ENCODE measurements around the gene CTNNAL1.

Gene CTNNAL1

GRCh38 chr9:108939975-108940374 lies 73.3 kb downstream of the CTNNAL1 start:
- Histone ChIP-seq H3K4me1 (no peaks in the 10 kb centered on the region), H3K27me3 (no peaks in the 10 kb centered on the region), H3K9me3 (no peaks in the 10 kb centered on the region), H3K36me3 (peaks cover 26% of the 10 kb centered on the region), H3K4me3 (ENCODE audit: low read depth, low read length) (no peak overlapping the region)
- TF ChIP-seq, protein P1, sequence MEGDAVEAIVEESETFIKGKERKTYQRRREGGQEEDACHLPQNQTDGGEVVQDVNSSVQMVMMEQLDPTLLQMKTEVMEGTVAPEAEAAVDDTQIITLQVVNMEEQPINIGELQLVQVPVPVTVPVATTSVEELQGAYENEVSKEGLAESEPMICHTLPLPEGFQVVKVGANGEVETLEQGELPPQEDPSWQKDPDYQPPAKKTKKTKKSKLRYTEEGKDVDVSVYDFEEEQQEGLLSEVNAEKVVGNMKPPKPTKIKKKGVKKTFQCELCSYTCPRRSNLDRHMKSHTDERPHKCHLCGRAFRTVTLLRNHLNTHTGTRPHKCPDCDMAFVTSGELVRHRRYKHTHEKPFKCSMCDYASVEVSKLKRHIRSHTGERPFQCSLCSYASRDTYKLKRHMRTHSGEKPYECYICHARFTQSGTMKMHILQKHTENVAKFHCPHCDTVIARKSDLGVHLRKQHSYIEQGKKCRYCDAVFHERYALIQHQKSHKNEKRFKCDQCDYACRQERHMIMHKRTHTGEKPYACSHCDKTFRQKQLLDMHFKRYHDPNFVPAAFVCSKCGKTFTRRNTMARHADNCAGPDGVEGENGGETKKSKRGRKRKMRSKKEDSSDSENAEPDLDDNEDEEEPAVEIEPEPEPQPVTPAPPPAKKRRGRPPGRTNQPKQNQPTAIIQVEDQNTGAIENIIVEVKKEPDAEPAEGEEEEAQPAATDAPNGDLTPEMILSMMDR (IDR thresholded peaks at IDR 0.05; ENCODE audit: low read depth, low read length) = no peak
- DNase-seq = no peak

DNA sequence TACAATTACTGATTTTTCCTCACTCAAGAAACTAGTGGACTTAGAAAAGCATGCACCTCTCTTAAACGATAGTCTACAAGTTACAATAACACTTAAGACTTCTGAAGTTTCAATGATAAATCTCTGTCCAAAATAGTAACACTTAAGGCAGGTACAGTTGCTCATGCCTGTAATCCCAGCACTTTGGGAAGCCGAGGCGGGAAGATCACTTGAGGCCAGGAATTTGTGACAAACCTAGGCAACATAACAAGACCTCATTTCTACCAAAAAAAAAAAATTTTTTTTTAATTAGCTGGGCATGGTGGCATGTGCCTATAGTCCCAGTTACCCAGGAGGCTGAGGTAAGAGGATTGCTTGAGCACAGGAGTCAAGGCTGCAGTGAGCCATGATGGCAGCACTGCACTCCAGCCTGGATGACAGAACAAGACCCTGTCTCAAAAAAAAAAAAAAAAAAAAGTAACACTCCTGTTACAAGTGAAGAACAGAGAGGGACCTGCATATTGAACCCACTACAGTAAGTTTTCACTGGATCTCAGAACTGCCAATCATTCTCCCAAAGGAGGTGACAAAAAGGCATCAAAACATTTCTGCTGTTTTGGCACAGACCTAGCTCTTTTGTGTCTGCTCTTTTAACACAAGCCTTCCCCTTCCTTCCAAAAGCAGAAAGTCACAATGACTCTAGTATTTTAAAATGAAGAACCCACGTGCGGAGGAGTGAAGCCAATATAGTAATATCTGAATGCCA lies 75.6 kb downstream of the CTNNAL1 start:
- TF ChIP-seq, protein P1 (IDR thresholded peaks at IDR 0.05; ENCODE audit: low read depth, low read length) = no peak
- Histone ChIP-seq H3K9me3 (no peaks in the 10 kb centered on the region), H3K27me3 (no peaks in the 10 kb centered on the region), H3K4me1 (no peaks in the 10 kb centered on the region), H3K36me3 (peaks cover 26% of the 10 kb centered on the region), H3K4me3 (ENCODE audit: low read depth, low read length) (no peak overlapping the region)
- DNase-seq = no peak

DNA sequence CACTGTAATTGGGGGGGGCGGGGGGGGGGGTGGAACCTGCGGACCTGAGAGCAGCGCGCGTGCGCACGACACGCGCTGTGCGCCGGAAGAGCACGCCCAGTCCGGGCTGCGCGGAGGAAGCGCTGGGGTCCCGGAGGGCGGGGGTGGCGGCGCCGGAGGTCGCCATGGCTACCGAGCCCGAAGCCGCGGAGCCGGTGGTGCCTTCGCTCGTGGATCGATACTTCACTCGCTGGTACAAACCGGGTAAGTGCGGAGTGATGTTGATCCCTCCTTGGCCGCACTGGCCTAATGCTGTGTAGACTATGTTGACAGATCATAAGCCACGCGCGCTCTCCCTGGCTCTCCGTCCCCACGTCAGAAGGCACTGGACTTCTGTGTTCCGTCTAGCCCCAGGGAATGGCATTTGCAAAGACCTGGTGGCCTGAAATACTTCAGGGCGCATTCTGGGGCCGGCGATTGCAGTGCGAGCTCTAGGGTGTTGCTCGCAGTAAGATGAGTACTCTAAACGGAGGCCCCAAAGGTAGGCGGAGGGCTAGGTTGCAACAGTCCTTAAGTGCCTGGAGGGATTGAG lies 78.9 kb downstream of the CTNNAL1 start, which contains the start of gene ABITRAM:
Gene ABITRAM (plus strand): TSS at position 78 of the 571 bp plus-strand sequence. CDS start 87 bp downstream, at position 165.
- TF ChIP-seq, protein P1 (IDR thresholded peaks at IDR 0.05; ENCODE audit: low read depth, low read length) = no peak
- Histone ChIP-seq H3K36me3 (peaks cover 12% of the 10 kb centered on the region), H3K27me3 (no peaks in the 10 kb centered on the region), H3K4me1 (no peaks in the 10 kb centered on the region), H3K9me3 (no peaks in the 10 kb centered on the region), H3K4me3 (ENCODE audit: low read depth, low read length) (peak within 1 kb of the TSS; percentile 98)
- peak; percentile 83 for DNase-seq

DNA sequence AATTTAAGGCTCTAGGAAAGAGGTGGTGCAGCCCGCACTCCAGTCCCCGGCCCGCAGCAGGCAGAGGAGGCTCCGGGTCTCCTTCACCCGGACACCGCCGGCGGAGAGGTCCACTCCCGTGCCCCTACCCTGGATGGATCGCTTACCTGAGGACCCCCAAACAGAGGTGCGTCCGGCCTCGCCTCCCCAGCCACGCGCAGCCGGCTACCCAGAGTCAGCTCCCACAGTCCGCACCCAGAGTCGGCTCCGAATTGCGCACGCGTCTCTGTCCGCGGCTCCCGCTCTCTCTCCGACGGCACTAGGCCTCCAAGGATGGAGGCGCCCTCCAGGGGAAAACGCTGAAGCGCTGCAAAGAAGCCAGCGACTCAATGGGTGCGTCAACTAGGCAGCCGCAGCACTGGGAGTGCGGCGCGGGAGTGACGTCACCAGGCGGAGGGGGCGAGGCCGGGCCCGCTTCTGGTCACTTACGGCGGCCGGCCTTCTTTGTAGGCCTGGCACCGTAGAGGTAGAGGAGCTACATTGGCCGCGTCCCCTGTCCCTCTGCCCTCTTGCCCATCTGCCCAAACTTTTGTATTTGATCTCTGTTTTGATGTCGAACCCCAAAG lies 79.5 kb downstream of the CTNNAL1 start, which contains the start of gene ELP1:
Gene ELP1 (minus strand): TSS at position 407 of the 605 bp plus-strand sequence. CDS start 2,978 bp downstream, outside the sequence.
- H3K4me1 ChIP-seq = no peaks in the 10 kb centered on the region
- TF ChIP-seq, protein P1 (IDR thresholded peaks at IDR 0.05; ENCODE audit: low read depth, low read length) = peak; percentile 31
- H3K27me3 ChIP-seq = no peaks in the 10 kb centered on the region
- H3K36me3 ChIP-seq = peaks cover 13% of the 10 kb centered on the region
- peak within 1 kb of the TSS; percentile 98 for H3K4me3 ChIP-seq (ENCODE audit: low read depth, low read length)
- DNase-seq = peak; percentile 96
- H3K9me3 ChIP-seq = no peaks in the 10 kb centered on the region

GRCh38 chr9:108933231-108933717 lies 80.0 kb downstream of the CTNNAL1 start:
- TF ChIP-seq, protein P1 (IDR thresholded peaks at IDR 0.05; ENCODE audit: low read depth, low read length) = no peak
- DNase-seq = no peak
- no peaks in the 10 kb centered on the region for H3K9me3 ChIP-seq

More at GRCh38 chr9:108933231-108933717, 80.0 kb downstream of the CTNNAL1 start:
- Histone ChIP-seq H3K4me3 (ENCODE audit: low read depth, low read length) (peak overlapping the region; percentile 98), H3K4me1 (no peaks in the 10 kb centered on the region), H3K27me3 (no peaks in the 10 kb centered on the region), H3K36me3 (peaks cover 17% of the 10 kb centered on the region)
